Right lobe of liver (tissue), 4 donors: Measurements from ENCODE around the gene SLC2A11.

Source experiments
- CTCF ChIP-seq, 4 donors: fragments of 200-600 bp in 3 of 4; fragments of 450-650 bp in 1 of 4; IDR thresholded peaks; one replicate each; pipeline versions ENCODE4 v1.5.1 to v1.8.0; 2016 to 2022; ENCODE audit warnings: antibody characterized with exemption in 4 of 4, mild to moderate bottlenecking in 2 of 4
- POLR2A ChIP-seq: fragments of 450-650 bp; IDR thresholded peaks from one replicate; pipeline ENCODE4 v1.6.1; 2017; ENCODE audit warnings: antibody characterized with exemption, mild to moderate bottlenecking
- donor health status: DM: no; HTN: no; CAD: no.
- donor health status: DM: no; HTN: no; CAD: no.
- donor health status: DM: no; HTN: yes; CAD: no.

GRCh38 chr22:23834793-23835483, 22.7 kb upstream of the SLC2A11 start:
- TF ChIP-seq CTCF (IDR thresholded peaks at IDR 0.05) (no peak), POLR2A (no peak)
